A673 (cell line): ENCODE measurements around the gene EYA4. TPM values are rescaled to one million over a fixed set of nuclear protein-coding genes. Genes with fewer than 3 reads are reported as not detected.
A peak's percentile ranks its signal among the peaks of the same experiment; 100 is the strongest.

Source experiments
- BruUV-seq: library from RNA; stranded (reverse); fragments of 400-500 nt; replicated peaks from 2 replicates; lab custom pipeline; 2021; lab: Mats Ljungman, UMichigan
- CTCF ChIA-PET: fragments of 300-600 bp; sonication (Branson Sonifier 250); formaldehyde crosslinking; loops from one replicate; lab custom pipeline; 2022; ENCODE audit warnings: antibody characterized with exemption; lab: Charles Lee
- POLR2A ChIA-PET: fragments of 300-600 bp; sonication (Branson Sonifier 250); formaldehyde crosslinking; loops from one replicate; lab custom pipeline; 2022; ENCODE audit warnings: antibody characterized with exemption; ENCODE audit not compliant: low non-redundant PET; lab: Charles Lee
- DNase-seq: peaks from one replicate; pipeline ENCODE4 v3.0.0-alpha.2; 2015; ENCODE audit warnings: low spot score
- H3K27ac ChIP-seq: fragments of 200-600 bp; sonication (generic); 2 replicates; pipeline ENCODE4 v1.5.1; 2016; ENCODE audit warnings: mixed run types, low read depth, mild to moderate bottlenecking, mixed read lengths, antibody characterized with exemption, low read length; ENCODE audit not compliant: poor library complexity, severe bottlenecking
- H3K27me3 ChIP-seq: fragments of 200-600 bp; sonication (generic); replicated peaks from 2 replicates; pipeline ENCODE4 v1.6.1; 2017; ENCODE audit warnings: mixed run types, low read depth, mild to moderate bottlenecking, mixed read lengths, antibody characterized with exemption, low read length; ENCODE audit not compliant: insufficient read depth, poor library complexity
- H3K36me3 ChIP-seq: fragments of 200-600 bp; sonication (generic); 2 replicates; pipeline ENCODE4 v1.6.1; 2016; ENCODE audit warnings: mixed run types, mild to moderate bottlenecking, mixed read lengths, antibody characterized with exemption, low read length; ENCODE audit not compliant: insufficient read depth, poor library complexity, severe bottlenecking
- H3K4me1 ChIP-seq: fragments of 200-600 bp; sonication (generic); 2 replicates; pipeline ENCODE4 v1.6.1; 2017; ENCODE audit warnings: mixed run types, mild to moderate bottlenecking, mixed read lengths, antibody characterized with exemption, low read length; ENCODE audit not compliant: insufficient read depth, poor library complexity, severe bottlenecking
- H3K4me3 ChIP-seq: fragments of 200-600 bp; sonication (generic); 2 replicates; pipeline ENCODE4 v1.5.1; 2016; ENCODE audit warnings: low read depth, mixed run types, mild to moderate bottlenecking, mixed read lengths, low read length; ENCODE audit not compliant: poor library complexity, severe bottlenecking
- H3K9me3 ChIP-seq: fragments of 200-600 bp; sonication (generic); 2 replicates; pipeline ENCODE4 v1.6.1; 2016; ENCODE audit warnings: mixed run types, low read depth, mild to moderate bottlenecking, mixed read lengths, antibody characterized with exemption, low read length; ENCODE audit not compliant: poor library complexity, severe bottlenecking
- CTCF ChIP-seq: fragments of 300-800, 200-600 bp; sonication (generic); conservative IDR thresholded peaks from 2 replicates; pipeline ENCODE4 v1.5.1; 2017; ENCODE audit warnings: low read depth, mild to moderate bottlenecking, antibody characterized with exemption, low read length, moderate library complexity, mixed read lengths
- EZH2 ChIP-seq: fragments of 200-600 bp; sonication (generic); IDR thresholded peaks from 2 replicates; pipeline ENCODE4 v1.6.1; 2017; ENCODE audit warnings: borderline replicate concordance, low read depth, mild to moderate bottlenecking, mixed read lengths, antibody characterized with exemption, low read length; ENCODE audit not compliant: poor library complexity, severe bottlenecking
- intact Hi-C: fragments of 100-400 bp; cut with micrococcal nuclease; formaldehyde crosslinking; loops from one replicate; pipeline ENCODE4 v1.10.0; 2022; ENCODE audit not compliant: unreplicated experiment
- total RNA-seq: library from RNA; stranded (reverse); gene quantifications from 2 replicates; pipeline ENCODE4 v1.2.3, GENCODE V29; 2021

EYA4 gene
- total RNA-seq, 1 experiment from 2014 or later, result 1.3 TPM

DNA sequence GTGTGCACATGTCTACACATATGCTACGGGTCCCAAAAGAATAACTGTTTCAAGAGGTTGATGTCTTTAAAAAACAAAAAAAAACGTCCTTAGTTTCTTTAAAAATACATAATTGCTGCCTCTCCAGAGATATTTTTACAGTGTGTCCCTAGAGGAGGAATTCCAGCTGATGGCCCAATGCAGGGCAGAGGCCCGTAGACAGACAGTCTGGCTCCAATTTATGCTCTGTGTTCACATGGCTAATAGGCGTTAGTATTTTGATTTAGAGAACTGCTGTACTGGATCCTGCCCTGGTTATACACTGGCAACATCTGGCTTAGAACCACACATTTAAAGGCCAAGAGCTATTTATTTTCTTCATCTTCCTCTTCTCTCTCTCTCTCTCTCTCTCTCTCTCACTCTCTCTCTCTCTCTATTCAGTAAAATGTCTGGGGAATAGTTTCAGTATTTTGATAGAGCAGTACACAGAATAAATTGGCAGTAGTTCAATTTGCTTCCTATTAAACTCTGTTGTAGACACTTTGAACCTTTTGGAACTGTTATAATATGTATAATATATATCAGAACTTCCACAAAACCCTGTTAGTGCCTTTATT is 260.6 kb downstream of the EYA4 start:
- no TSS peak for BruUV-seq
- ChIA-PET POLR2A (no interaction called here), CTCF (no interaction called here)
- intact Hi-C loops, result no loop called here
- H3K36me3 ChIP-seq, result no peaks in the 10 kb centered on the region
- H3K9me3 ChIP-seq, result no peaks in the 10 kb centered on the region
- H3K27me3 ChIP-seq, result no peaks in the 10 kb centered on the region
- peaks cover 36% of the 10 kb centered on the region for H3K4me1 ChIP-seq
- H3K27ac ChIP-seq, result peak overlapping the region; percentile 88
- no peak overlapping the region for H3K4me3 ChIP-seq
- TF ChIP-seq CTCF (no peak), EZH2 (no peak)
- peak; percentile 37 for DNase-seq

GRCh38 chr6:133502441-133503335 is 261.5 kb downstream of the EYA4 start:
- no peak overlapping the region for H3K4me3 ChIP-seq
- CTCF ChIA-PET, result no interaction called here
- no peaks in the 10 kb centered on the region for H3K27me3 ChIP-seq
- H3K9me3 ChIP-seq, result no peaks in the 10 kb centered on the region
- TF ChIP-seq EZH2 (no peak), CTCF (no peak)
- DNase-seq, result peak; percentile 58
- no peaks in the 10 kb centered on the region for H3K36me3 ChIP-seq
- POLR2A ChIA-PET, result interaction anchor here (0.6 kb wide), 1 partner anchor 342 kb away, joined by 3 read pairs; no protein-coding TSS in a partner anchor
- peaks cover 36% of the 10 kb centered on the region for H3K4me1 ChIP-seq
- BruUV-seq, result TSS peak; percentile 71
- intact Hi-C loops, result no loop called here
- H3K27ac ChIP-seq, result peak overlapping the region; percentile 88

GRCh38 chr6:133503336-133503729 is 262.2 kb downstream of the EYA4 start:
- Histone ChIP-seq H3K27ac (peak overlapping the region; percentile 88), H3K27me3 (no peaks in the 10 kb centered on the region), H3K36me3 (no peaks in the 10 kb centered on the region), H3K4me1 (peaks cover 36% of the 10 kb centered on the region), H3K9me3 (no peaks in the 10 kb centered on the region), H3K4me3 (no peak overlapping the region)
- CTCF ChIA-PET, result no interaction called here
- peak; percentile 79 for DNase-seq
- POLR2A ChIA-PET, result interaction anchor here (0.6 kb wide), 1 partner anchor 343 kb away, joined by 3 read pairs; no protein-coding TSS in a partner anchor
- BruUV-seq, result no TSS peak
- TF ChIP-seq CTCF (no peak), EZH2 (no peak)
- intact Hi-C loops, result no loop called here
